ENCODE measurements around the gene ST13. TPM values are rescaled to one million over a fixed set of nuclear protein-coding genes. Genes with fewer than 3 reads are reported as not detected.
A peak's percentile ranks its signal among the peaks of the same experiment; 100 is the strongest.

Gene ST13
- total RNA-seq, 1 experiment from 2014 or later: 301 TPM

DNA sequence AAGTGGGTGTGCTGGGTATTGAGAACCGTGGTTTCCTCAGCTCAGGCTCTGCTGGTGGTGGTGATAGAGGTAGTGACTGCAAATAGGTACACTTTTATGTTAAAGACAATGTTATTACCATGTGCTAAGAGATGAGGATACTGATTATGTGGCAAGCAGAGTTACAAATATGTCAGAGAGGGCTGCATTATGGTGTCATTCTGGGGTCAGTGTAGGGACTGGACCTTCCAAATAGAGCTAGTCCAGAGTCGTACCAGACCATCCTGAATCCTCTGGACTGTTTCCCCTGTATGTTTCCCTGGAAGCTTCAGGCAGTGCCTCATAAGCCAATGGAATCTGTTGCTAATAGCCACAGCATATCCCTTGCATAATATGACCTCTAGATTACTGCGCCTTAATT, 5.6 kb upstream of the ST13 start, which contains the start of gene DNAJB7 (continued):
- TF ChIP-seq SP1 (IDR thresholded peaks at IDR 0.05; ENCODE audit: low read depth) (no peak), ZFX (IDR thresholded peaks at IDR 0.05) (no peak), EGR1 (IDR thresholded peaks at IDR 0.05; ENCODE audit: low read depth) (no peak), TCF7L2 (IDR thresholded peaks at IDR 0.05; ENCODE audit: borderline replicate concordance, extremely low read depth, insufficient read depth, insufficient read length) (no peak), SRF (IDR thresholded peaks at IDR 0.05; ENCODE audit: low read depth) (no peak), YY1 (IDR thresholded peaks at IDR 0.05; ENCODE audit: extremely low read depth, insufficient replicate concordance, low read depth, low read length) (no peak), ZNF274 (IDR thresholded peaks at IDR 0.05; ENCODE audit: low read depth, low read length) (no peak)

DNA sequence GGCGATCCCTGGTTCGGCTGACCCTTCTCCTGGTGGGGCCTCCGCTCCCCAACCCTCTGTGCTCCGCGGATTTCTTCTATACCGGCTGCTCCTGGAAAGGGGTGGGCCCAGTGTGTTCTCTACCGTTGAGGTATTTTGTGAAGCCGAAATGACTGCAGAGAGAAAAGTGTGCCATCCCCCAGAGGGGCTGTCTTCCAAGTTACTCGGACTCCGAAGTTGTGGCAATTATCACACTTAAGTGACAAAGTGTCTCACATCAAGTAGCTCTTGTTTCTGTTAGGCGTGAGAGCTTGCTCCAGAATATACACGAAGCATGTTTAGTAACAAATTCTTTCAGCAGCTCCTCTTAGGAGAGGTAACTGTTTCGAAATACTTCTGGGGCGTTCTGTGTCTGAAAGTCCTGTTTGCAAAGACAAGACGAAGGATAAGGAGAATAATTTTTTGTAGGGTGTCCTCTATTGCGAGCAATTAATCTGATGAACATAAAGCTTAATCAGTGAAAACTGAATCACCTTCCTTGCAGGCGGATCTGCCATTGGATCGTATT, 943 bp upstream of the ST13 start:
- H3K4me1 ChIP-seq (ENCODE audit: control insufficient read depth in 1 of 2, insufficient read depth in 2 of 2, low read length in 2 of 2): peaks cover 9 to 15% of the 10 kb centered on the region in 2 experiments
- H3K9me2 ChIP-seq (ENCODE audit: insufficient read depth): no peaks in the 10 kb centered on the region
- peak overlapping the region; percentile 87 for H3K4me2 ChIP-seq (ENCODE audit: low read length)
- peaks cover 4% of the 10 kb centered on the region; the same call in 1 of the 2 replicates for H4K20me1 ChIP-seq (ENCODE audit: insufficient read depth)
- ATAC-seq: peak; percentile 26
- peak overlapping the region; percentile 99 for H3K9ac ChIP-seq (ENCODE audit: low read length)
- ChIA-PET RAD21 (ENCODE audit: low non-redundant PET in 1 of 2, low total read pairs in 2 of 2, uncharacterized antibody in 2 of 2, unreplicated experiment in 2 of 2) (interaction anchor here in 1 of 2 experiments (0.8 kb wide), 1 partner anchor 175 kb away, joined by 3 read pairs; no protein-coding TSS in a partner anchor), CTCF (no interaction called here), POLR2A (interaction anchor here (1.0 to 1.2 kb wide), 3 partner anchors 10 to 732 kb away, joined by 3 to 9 read pairs (median 4); partner anchors contain the start of gene PMM1)
- H3K27ac ChIP-seq (ENCODE audit: low read depth, low read length): peak overlapping the region; percentile 92
- H3K27me3 ChIP-seq (ENCODE audit: insufficient read depth, low read length): no peaks in the 10 kb centered on the region
- intact Hi-C loops (cut with micrococcal nuclease): no loop called here
- H3K79me2 ChIP-seq (ENCODE audit: insufficient read depth, low read length): peaks cover 95% of the 10 kb centered on the region
- H2AFZ ChIP-seq (ENCODE audit: low read depth, low read length, poor library complexity, severe bottlenecking): no peak overlapping the region
- H3K4me3 ChIP-seq (replicated peaks in 1 of 2; ENCODE audit: low read depth in 1 of 2, low read length in 2 of 2): peak overlapping the region; percentile 99
- TF ChIP-seq SRF (IDR thresholded peaks at IDR 0.05; ENCODE audit: low read depth) (no peak), ATF3 (IDR thresholded peaks at IDR 0.05) (no peak), JUND (IDR thresholded peaks at IDR 0.05) (no peak), FOSL1 (IDR thresholded peaks at IDR 0.05; ENCODE audit: low read depth) (no peak), SIN3A (IDR thresholded peaks at IDR 0.05; ENCODE audit: low read depth) (no peak), ZFX (IDR thresholded peaks at IDR 0.05) (no peak), ELF1 (IDR thresholded peaks at IDR 0.05; ENCODE audit: borderline replicate concordance, low read depth) (no peak), EZH2phosphoT487 (IDR thresholded peaks at IDR 0.05; ENCODE audit: borderline replicate concordance) (no peak), EZH2 (IDR thresholded peaks at IDR 0.05) (no peak)
- H3K9me3 ChIP-seq (ENCODE audit: control insufficient read depth in 1 of 2, insufficient read depth in 1 of 2, low read depth in 1 of 2, low read length in 2 of 2): no peaks in the 10 kb centered on the region
- peaks cover 5 to 6% of the 10 kb centered on the region in 2 experiments; a peak in 3 of 4 replicates for H3K36me3 ChIP-seq (ENCODE audit: control insufficient read depth in 1 of 2, insufficient read depth in 2 of 2, low read length in 2 of 2)
- no peak for DNase-seq (ENCODE audit: low read depth, low spot score)
- BruUV-seq (replicated peaks): TSS peak; percentile 73

Data from HCT116 (cell line).